Upper lobe of left lung (tissue), 4 donors: ENCODE results near the gene AFG3L2.

ENCODE experiments used
- POLR2A ChIP-seq, 4 donors: fragments of 450-650 bp; IDR thresholded peaks; one replicate each; pipeline ENCODE4 v1.5.1; 2016 to 2017; ENCODE audit warnings: antibody characterized with exemption in 4 of 4, mild to moderate bottlenecking in 2 of 4
- POLR2AphosphoS5 ChIP-seq, 2 donors: sonication (generic); formaldehyde crosslinking; IDR thresholded peaks; one replicate each; pipeline ENCODE4 v1.5.1; 2017; ENCODE audit warnings: antibody characterized with exemption in 2 of 2

- TF ChIP-seq POLR2AphosphoS5 (IDR thresholded peaks at IDR 0.05), result no peak
- TF ChIP-seq POLR2A (IDR thresholded peaks at IDR 0.05), result no peak
These were observed 83.2 kb downstream of the AFG3L2 start for GRCh38 chr18:12293831-12294230.
